ENCODE results near the gene CWC15. TPM values are rescaled to one million over a fixed set of nuclear protein-coding genes. Genes with fewer than 3 reads are reported as not detected.
"Not testable (repeated sequence)": the region's sequence is repeated elsewhere in the genome, so short reads cannot be mapped to it uniquely, and the experiment has no call there.

Gene CWC15
- total RNA-seq, 1 donor from 2014 or later = 30.0 TPM

DNA sequence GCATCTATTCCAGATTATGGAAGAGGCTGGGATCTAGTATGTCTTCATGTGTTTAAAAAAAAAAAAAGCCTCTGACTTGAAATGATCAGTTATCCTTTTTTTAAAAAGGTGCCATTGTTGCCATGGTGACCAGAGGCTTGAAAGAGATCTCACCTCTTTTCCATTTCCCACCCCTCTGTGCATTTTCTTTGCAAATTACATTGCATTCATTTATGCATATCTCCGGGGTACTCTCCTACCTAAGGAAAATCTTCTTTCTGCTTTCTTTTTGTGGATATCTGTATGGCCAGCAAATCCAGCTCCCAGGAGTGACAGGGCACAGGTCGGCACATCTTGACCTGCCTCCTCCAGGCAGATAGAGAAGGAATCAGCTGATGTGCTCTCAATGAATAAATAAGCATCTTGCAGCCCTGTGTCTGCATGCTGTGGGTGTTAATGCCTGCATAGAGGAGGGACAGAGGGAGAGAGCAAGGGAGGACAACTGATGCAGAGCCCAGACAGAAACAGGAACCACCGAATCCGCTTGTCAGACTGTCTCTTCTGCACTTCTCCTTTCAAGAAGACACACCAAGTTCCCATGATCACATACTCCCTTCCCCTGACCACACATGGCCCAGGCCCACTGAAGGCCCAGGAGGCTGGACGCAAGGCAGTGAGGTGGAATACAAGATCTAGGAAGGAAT lies 50.9 kb downstream of the CWC15 start:
- FAIRE-seq (no peak), DNase-seq (ENCODE audit: low read depth) (no peak)
- Histone ChIP-seq H3K4me3 (ENCODE audit: low read depth, low read length) (no peak overlapping the region), H3K27me3 (ENCODE audit: control insufficient read depth, insufficient read depth, low read length) (no peaks in the 10 kb centered on the region), H3K36me3 (ENCODE audit: control insufficient read depth, insufficient read depth, low read length) (no peaks in the 10 kb centered on the region)
- TF ChIP-seq, protein P1, sequence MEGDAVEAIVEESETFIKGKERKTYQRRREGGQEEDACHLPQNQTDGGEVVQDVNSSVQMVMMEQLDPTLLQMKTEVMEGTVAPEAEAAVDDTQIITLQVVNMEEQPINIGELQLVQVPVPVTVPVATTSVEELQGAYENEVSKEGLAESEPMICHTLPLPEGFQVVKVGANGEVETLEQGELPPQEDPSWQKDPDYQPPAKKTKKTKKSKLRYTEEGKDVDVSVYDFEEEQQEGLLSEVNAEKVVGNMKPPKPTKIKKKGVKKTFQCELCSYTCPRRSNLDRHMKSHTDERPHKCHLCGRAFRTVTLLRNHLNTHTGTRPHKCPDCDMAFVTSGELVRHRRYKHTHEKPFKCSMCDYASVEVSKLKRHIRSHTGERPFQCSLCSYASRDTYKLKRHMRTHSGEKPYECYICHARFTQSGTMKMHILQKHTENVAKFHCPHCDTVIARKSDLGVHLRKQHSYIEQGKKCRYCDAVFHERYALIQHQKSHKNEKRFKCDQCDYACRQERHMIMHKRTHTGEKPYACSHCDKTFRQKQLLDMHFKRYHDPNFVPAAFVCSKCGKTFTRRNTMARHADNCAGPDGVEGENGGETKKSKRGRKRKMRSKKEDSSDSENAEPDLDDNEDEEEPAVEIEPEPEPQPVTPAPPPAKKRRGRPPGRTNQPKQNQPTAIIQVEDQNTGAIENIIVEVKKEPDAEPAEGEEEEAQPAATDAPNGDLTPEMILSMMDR (IDR thresholded peaks at IDR 0.05; ENCODE audit: insufficient read depth, low read length, severe bottlenecking) = no peak

DNA sequence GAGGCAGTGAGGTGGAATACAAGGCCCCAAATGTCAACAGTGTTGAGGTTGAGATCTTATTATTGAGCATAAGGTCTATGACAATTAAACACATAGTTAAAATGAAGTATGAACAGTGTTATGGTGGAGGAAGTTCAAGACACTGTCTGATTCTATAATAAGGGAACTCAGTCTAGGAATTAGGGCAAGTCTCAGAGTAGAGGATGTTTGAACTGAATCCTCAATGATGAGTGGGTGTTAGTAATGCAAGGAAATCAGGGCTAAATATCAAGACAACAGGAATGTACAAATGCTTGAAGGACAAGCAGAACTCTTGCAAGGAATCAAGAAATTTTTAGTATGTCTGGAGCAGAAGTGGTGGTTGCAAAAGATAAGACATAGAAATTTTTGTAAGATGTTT lies 53.0 kb downstream of the CWC15 start:
- TF ChIP-seq, protein P1 (IDR thresholded peaks at IDR 0.05; ENCODE audit: insufficient read depth, low read length, severe bottlenecking) = no peak
- H3K36me3 ChIP-seq (ENCODE audit: control insufficient read depth, insufficient read depth, low read length) = no peaks in the 10 kb centered on the region
- no peak for FAIRE-seq
- no peak for DNase-seq (ENCODE audit: low read depth)
- no peaks in the 10 kb centered on the region for H3K27me3 ChIP-seq (ENCODE audit: control insufficient read depth, insufficient read depth, low read length)
- H3K4me3 ChIP-seq (ENCODE audit: low read depth, low read length) = no peak overlapping the region

DNA sequence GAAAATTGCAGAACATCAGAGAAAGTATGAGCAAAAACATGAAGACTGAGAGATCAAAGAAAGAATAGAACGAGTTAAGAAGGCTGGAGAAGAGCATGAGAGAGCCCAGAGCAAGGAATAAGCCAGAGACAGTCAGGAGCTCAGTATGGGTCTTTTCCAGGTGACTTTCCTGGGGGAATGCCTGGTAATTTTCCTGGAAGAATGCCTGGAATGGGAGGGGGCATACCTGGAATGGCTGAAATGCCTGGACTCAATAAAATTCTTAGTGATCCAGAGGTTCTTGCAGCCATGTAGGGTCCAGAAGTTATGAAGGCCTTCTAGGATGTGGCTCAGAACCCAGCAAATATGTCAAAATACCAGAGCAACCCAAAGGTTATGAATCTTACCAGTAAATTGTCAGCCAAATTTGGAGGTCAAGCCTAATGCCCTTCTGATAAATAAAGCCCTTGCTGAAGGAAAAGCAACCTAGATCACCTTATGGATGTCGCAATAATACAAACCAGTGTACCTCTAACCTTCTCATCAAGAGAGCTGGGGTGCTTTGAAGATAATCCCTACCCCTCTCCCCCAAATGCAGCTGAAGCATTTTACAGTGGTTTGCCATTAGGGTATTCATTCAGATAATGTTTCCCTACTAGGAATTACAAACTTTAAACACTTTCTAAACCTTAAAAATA lies 59.5 kb downstream of the CWC15 start:
- not testable (repeated sequence) for H3K36me3 ChIP-seq (ENCODE audit: control insufficient read depth, insufficient read depth, low read length); H3K4me3 ChIP-seq (ENCODE audit: low read depth, low read length); H3K27me3 ChIP-seq (ENCODE audit: control insufficient read depth, insufficient read depth, low read length); DNase-seq (ENCODE audit: low read depth); FAIRE-seq

DNA sequence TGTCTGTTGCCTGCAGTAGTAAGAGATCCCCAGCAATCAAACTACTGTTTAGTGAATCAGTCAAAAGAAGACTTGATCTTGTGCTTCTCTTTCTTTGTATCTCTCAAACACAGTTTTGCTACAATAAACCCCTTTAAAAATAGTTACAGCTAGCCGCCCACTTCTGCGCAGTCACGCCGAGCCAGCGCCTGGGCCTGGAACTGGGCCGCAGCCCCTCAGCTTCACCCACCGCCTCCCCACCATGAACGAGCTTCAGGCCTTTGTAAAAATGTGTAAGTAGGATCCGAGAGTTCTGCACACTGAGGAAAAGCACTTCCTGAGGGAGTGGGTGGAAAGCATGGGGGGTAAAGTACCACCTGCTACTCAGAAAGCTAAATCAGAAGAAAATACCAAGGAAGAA lies 60.5 kb downstream of the CWC15 start:
- Histone ChIP-seq H3K36me3 (ENCODE audit: control insufficient read depth, insufficient read depth, low read length) (no peaks in the 10 kb centered on the region), H3K27me3 (ENCODE audit: control insufficient read depth, insufficient read depth, low read length) (no peaks in the 10 kb centered on the region), H3K4me3 (ENCODE audit: low read depth, low read length) (no peak overlapping the region)
- TF ChIP-seq, protein P1 (IDR thresholded peaks at IDR 0.05; ENCODE audit: insufficient read depth, low read length, severe bottlenecking) = no peak
- no peak for FAIRE-seq
- DNase-seq (ENCODE audit: low read depth) = no peak

Other genes with a start within 250 kb of the CWC15 start
- 62.1 and 64.8 TPM in 2 replicates for gene AMOTL1, start 205.2 kb downstream of the CWC15 start, total RNA-seq
- gene KDM4D, start 153 bp upstream of the CWC15 start, total RNA-seq = 0.53 and 0.90 TPM in 2 replicates
- gene KDM4E, start 51.7 kb upstream of the CWC15 start, total RNA-seq = not detected in 2 replicates
- gene KDM4F, start 75.9 kb upstream of the CWC15 start, total RNA-seq = not detected in 2 replicates
- gene SRSF8, start 93.4 kb upstream of the CWC15 start, total RNA-seq = 13.4 and 17.5 TPM in 2 replicates
- 41.1 and 44.8 TPM in 2 replicates for gene ENDOD1, start 116.3 kb upstream of the CWC15 start, total RNA-seq

Data from bronchial epithelial cell (primary cell).